Rectal smooth muscle tissue (tissue), 1 donor: ENCODE data around the gene MEAF6.

Experiments
- H3K27ac ChIP-seq: one replicate; pipeline ENCODE4 v1.7.0; 2013; ENCODE audit warnings: low read depth, low read length, inconsistent platforms
- H3K27me3 ChIP-seq: one replicate; pipeline ENCODE4 v1.7.0; 2013; ENCODE audit warnings: low read length; ENCODE audit not compliant: control insufficient read depth, insufficient read depth
- H3K36me3 ChIP-seq: one replicate; pipeline ENCODE4 v1.7.0; 2013; ENCODE audit warnings: low read length; ENCODE audit not compliant: control insufficient read depth, insufficient read depth
- H3K4me1 ChIP-seq: one replicate; pipeline ENCODE4 v1.7.0; 2013; ENCODE audit warnings: low read length; ENCODE audit not compliant: control insufficient read depth, insufficient read depth
- H3K4me3 ChIP-seq: one replicate; pipeline ENCODE4 v1.7.0; 2013; ENCODE audit warnings: low read length
- H3K9ac ChIP-seq: one replicate; pipeline ENCODE4 v1.7.0; 2013; ENCODE audit warnings: low read length

The MEAF6 gene

GRCh38 chr1:37453647-37454046 is 60.9 kb downstream of the MEAF6 start:
- no peaks in the 10 kb centered on the region for H3K27me3 ChIP-seq
- no peaks in the 10 kb centered on the region for H3K36me3 ChIP-seq
- no peak overlapping the region for H3K9ac ChIP-seq
- H3K4me3 ChIP-seq: no peak overlapping the region
- peaks cover 5% of the 10 kb centered on the region for H3K4me1 ChIP-seq
- H3K27ac ChIP-seq: no peak overlapping the region

DNA sequence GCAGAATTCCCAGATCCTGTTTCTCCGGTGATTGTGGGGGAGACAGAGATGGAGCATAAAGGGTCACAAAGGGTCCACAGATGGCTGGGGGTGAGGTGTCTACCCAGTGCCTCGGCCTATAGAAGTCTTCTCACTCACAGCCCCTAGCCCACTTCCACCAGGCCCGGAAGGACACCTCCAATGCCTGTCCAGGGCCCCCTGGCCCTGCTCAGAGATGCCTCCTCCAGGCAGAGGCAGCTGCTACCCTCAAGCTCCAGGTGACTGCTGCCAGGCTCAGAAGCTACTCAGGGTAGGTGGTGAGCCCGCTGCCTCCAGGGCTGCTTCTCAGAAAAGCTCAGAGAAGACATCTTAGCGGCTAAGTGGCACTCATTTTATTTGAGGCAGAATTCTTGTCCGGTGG is 62.1 kb downstream of the MEAF6 start:
- Histone ChIP-seq H3K4me3 (no peak overlapping the region), H3K36me3 (no peaks in the 10 kb centered on the region), H3K4me1 (peaks cover 5% of the 10 kb centered on the region), H3K9ac (no peak overlapping the region), H3K27me3 (no peaks in the 10 kb centered on the region), H3K27ac (no peak overlapping the region)

GRCh38 chr1:37449936-37450335 is 64.6 kb downstream of the MEAF6 start:
- peaks cover under 1% of the 10 kb centered on the region for H3K4me1 ChIP-seq
- no peak overlapping the region for H3K4me3 ChIP-seq
- no peak overlapping the region for H3K27ac ChIP-seq

GRCh38 chr1:37448691-37449417 is 65.7 kb downstream of the MEAF6 start:
- no peaks in the 10 kb centered on the region for H3K36me3 ChIP-seq
- H3K4me1 ChIP-seq: no peaks in the 10 kb centered on the region
- no peak overlapping the region for H3K27ac ChIP-seq
- H3K4me3 ChIP-seq: no peak overlapping the region
- no peaks in the 10 kb centered on the region for H3K27me3 ChIP-seq
- H3K9ac ChIP-seq: no peak overlapping the region

More at GRCh38 chr1:37449936-37450335, 64.6 kb downstream of the MEAF6 start:
- Histone ChIP-seq H3K36me3 (no peaks in the 10 kb centered on the region), H3K9ac (no peak overlapping the region), H3K27me3 (no peaks in the 10 kb centered on the region)

GRCh38 chr1:37448185-37448584 is 66.4 kb downstream of the MEAF6 start:
- no peak overlapping the region for H3K27ac ChIP-seq
- H3K4me3 ChIP-seq: no peak overlapping the region
- no peaks in the 10 kb centered on the region for H3K36me3 ChIP-seq
- H3K9ac ChIP-seq: no peak overlapping the region
- H3K27me3 ChIP-seq: no peaks in the 10 kb centered on the region
- H3K4me1 ChIP-seq: no peaks in the 10 kb centered on the region

- no peak overlapping the region for H3K9ac ChIP-seq
- no peaks in the 10 kb centered on the region for H3K4me1 ChIP-seq
- H3K36me3 ChIP-seq: no peaks in the 10 kb centered on the region
- H3K4me3 ChIP-seq: no peak overlapping the region
- H3K27ac ChIP-seq: no peak overlapping the region
- H3K27me3 ChIP-seq: no peaks in the 10 kb centered on the region
These were observed 67.7 kb downstream of the MEAF6 start for GRCh38 chr1:37446874-37447273.

- Histone ChIP-seq H3K4me1 (no peaks in the 10 kb centered on the region), H3K27ac (no peak overlapping the region), H3K27me3 (no peaks in the 10 kb centered on the region), H3K9ac (no peak overlapping the region), H3K4me3 (no peak overlapping the region), H3K36me3 (no peaks in the 10 kb centered on the region)
These were observed 71.9 kb downstream of the MEAF6 start for GRCh38 chr1:37442644-37443043.
